NCI-H345 treated with DMSO at 0.1 percent for 48 hours (cell line): Measurements from ENCODE around the gene TNRC6C.

ENCODE experiments used
- DNase-seq: peaks from one replicate; lab custom pipeline; 2025; ENCODE audit not compliant: unreplicated experiment; lab: John Stamatoyannopoulos, UW

TNRC6C gene

GRCh38 chr17:78148286-78149016 is 189.9 kb downstream of the TNRC6C start:
- no peak for DNase-seq

DNA sequence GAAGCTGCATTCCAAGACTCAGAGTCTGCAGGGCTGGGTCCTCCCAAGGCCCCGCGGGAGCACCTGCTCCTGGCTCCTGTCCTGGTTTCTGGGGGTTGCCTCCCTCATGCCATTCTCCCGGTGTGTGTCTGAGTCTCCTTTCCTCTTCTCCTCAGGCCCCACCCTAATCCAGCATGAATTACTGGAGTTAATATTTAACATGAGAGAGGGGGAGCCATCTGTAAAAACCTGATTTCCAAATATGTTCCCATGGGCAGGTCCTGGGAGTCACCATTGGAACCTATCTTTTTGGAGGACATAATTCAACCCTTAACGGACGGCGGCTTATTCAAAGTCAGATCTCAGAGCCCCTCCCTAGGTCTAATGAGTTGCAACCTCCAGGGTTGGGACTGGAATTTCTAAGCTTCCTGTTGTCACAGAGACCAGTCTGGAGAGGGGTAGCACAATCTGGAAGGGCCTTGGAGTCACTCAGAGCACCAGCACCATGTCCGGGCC is 193.1 kb downstream of the TNRC6C start:
- DNase-seq, result no peak

- DNase-seq, result no peak
Measured at GRCh38 chr17:78154903-78155811, 196.7 kb downstream of the TNRC6C start.
